ENCODE results near the gene SLC49A4. TPM values are rescaled to one million over a fixed set of nuclear protein-coding genes. Genes with fewer than 3 reads are reported as not detected.

Gene SLC49A4
- total and polyA plus RNA-seq, 11 donors, result 5.6 to 25.4 (median 14.4) TPM

DNA sequence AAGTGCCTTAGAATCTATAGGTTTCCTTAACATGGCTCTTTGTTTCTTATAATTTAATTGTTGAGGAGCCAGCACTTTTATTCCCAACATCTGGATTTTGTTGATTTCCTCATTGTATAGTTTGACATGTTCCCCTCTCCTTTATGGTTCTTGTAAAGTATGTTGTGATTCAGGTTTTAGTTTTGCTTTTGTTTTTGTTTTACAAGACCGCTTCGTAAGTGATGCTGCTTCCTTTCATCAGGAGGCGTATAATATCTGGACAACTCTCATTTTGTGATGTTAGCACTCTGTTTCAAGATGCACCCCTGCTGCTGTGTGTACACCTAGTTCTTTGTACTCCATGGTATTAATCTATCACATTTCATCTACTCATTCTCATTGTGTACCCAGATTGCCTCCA is 48.7 kb downstream of the SLC49A4 start:
- no peak for TF ChIP-seq POLR2A (IDR thresholded peaks at IDR 0.05)
- TF ChIP-seq, protein P1, sequence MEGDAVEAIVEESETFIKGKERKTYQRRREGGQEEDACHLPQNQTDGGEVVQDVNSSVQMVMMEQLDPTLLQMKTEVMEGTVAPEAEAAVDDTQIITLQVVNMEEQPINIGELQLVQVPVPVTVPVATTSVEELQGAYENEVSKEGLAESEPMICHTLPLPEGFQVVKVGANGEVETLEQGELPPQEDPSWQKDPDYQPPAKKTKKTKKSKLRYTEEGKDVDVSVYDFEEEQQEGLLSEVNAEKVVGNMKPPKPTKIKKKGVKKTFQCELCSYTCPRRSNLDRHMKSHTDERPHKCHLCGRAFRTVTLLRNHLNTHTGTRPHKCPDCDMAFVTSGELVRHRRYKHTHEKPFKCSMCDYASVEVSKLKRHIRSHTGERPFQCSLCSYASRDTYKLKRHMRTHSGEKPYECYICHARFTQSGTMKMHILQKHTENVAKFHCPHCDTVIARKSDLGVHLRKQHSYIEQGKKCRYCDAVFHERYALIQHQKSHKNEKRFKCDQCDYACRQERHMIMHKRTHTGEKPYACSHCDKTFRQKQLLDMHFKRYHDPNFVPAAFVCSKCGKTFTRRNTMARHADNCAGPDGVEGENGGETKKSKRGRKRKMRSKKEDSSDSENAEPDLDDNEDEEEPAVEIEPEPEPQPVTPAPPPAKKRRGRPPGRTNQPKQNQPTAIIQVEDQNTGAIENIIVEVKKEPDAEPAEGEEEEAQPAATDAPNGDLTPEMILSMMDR (IDR thresholded peaks at IDR 0.05), result no peak
- DNase-seq (no peak), ATAC-seq (no peak)
- no peaks in the 10 kb centered on the region for H3K27me3 ChIP-seq
- peaks cover 0 to 17% (median 10%) of the 10 kb centered on the region in 9 donors for H3K36me3 ChIP-seq
- peaks cover 0 to 8% (median 0%) of the 10 kb centered on the region in 12 donors for H3K4me1 ChIP-seq
- intact Hi-C loops (cut with DNase I), result no loop called here
- WGBS, 4 donors, result 43 to 50% (median 46%) methylated on average over 3 of the region's 3 CpGs
- H3K4me3 ChIP-seq, result no peak overlapping the region
- peak overlapping the region in 1 of 12 donors; percentile 22 for H3K27ac ChIP-seq
- no peaks in the 10 kb centered on the region for H3K9me3 ChIP-seq

DNA sequence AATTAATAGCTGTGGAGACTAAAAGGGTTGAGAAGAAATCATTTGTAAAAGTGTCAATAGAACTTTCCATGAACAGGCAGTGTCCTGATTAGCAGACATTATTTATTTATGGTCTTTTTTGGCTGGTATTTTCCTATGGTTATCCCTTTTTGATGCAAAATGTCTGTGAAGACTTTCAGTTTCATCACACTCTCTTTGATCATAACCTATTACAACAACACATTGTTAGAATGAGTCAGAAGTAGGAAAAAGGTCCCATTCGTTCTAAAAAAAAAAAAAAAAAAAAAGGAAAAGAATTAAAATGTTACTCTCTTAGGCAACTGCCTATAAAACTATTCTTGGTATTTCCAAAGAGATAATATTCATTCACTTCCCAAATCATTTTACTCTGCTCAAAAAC is 62.1 kb downstream of the SLC49A4 start:
- no peak for ATAC-seq
- intact Hi-C loops (cut with DNase I), result loop anchor here in 3 of 10 donors (5.0 to 10.0 kb wide), 2 partner anchors 170 to 398 kb away; partner anchors contain the start of gene SEMA5B (in 2 of the 3)
- 24 to 52% (median 38%) methylated on average over 1 of the region's 1 CpG for WGBS, 4 donors
- DNase-seq, result no peak
- no peak overlapping the region for H3K27ac ChIP-seq
- no peaks in the 10 kb centered on the region for H3K9me3 ChIP-seq
- TF ChIP-seq, protein P1 (IDR thresholded peaks at IDR 0.05), result no peak
- TF ChIP-seq POLR2A (IDR thresholded peaks at IDR 0.05), result no peak
- no peaks in the 10 kb centered on the region for H3K4me1 ChIP-seq
- H3K36me3 ChIP-seq, result peaks cover 0 to 54% (median 10%) of the 10 kb centered on the region in 9 donors
- no peak overlapping the region for H3K4me3 ChIP-seq
- H3K27me3 ChIP-seq, result no peaks in the 10 kb centered on the region

- Histone ChIP-seq H3K27ac (no peak overlapping the region), H3K36me3 (peaks cover 0 to 62% (median 10%) of the 10 kb centered on the region in 9 donors), H3K27me3 (no peaks in the 10 kb centered on the region), H3K4me1 (no peaks in the 10 kb centered on the region), H3K9me3 (no peaks in the 10 kb centered on the region), H3K4me3 (no peak overlapping the region)
- WGBS, 4 donors, result 82 to 92% (median 85%) methylated on average over 1 of the region's 1 CpG
- no peak for DNase-seq
- TF ChIP-seq, protein P1 (IDR thresholded peaks at IDR 0.05), result peak in 11 of 12 donors; percentile 18 to 60 (median 40)
- TF ChIP-seq POLR2A (IDR thresholded peaks at IDR 0.05), result no peak
- no peak for ATAC-seq
- intact Hi-C loops (cut with DNase I), result loop anchor here in 3 of 10 donors (5.0 to 10.0 kb wide), 2 partner anchors 169 to 396 kb away; partner anchors contain the start of gene SEMA5B (in 2 of the 3)
Measured at GRCh38 chr3:122858373-122858772, 63.5 kb downstream of the SLC49A4 start.

GRCh38 chr3:122859021-122859805 is 64.3 kb downstream of the SLC49A4 start:
- Histone ChIP-seq H3K4me3 (no peak overlapping the region), H3K9me3 (no peaks in the 10 kb centered on the region), H3K27ac (no peak overlapping the region), H3K4me1 (no peaks in the 10 kb centered on the region), H3K27me3 (no peaks in the 10 kb centered on the region), H3K36me3 (peaks cover 0 to 64% (median 10%) of the 10 kb centered on the region in 9 donors)
- 88 to 94% (median 92%) methylated on average over 5 of the region's 5 CpGs for WGBS, 4 donors
- TF ChIP-seq, protein P1 (IDR thresholded peaks at IDR 0.05), result no peak
- intact Hi-C loops (cut with DNase I), result loop anchor here in 3 of 10 donors (5.0 to 10.0 kb wide), 2 partner anchors 168 to 396 kb away; partner anchors contain the start of gene SEMA5B (in 2 of the 3)
- ATAC-seq (no peak), DNase-seq (no peak)

Measured in heart left ventricle (tissue), 16 donors.